Measurements from ENCODE around the gene CLRN1. TPM values are rescaled to one million over a fixed set of nuclear protein-coding genes. Genes with fewer than 3 reads are reported as not detected.

Gene CLRN1
- not detected for total RNA-seq

GRCh38 chr3:150972366-150973071 is at the start of gene CLRN1:
TSS of gene CLRN1 (minus strand) at chr3:150972727. CDS start at chr3:150972708, 19 bp downstream.
- Histone ChIP-seq H3K4me3 (no peak within 1 kb of the TSS), H3K27ac (no peak within 1 kb of the TSS), H3K4me1 (no peaks in the 10 kb centered on the region), H3K36me3 (no peaks in the 10 kb centered on the region), H3K27me3 (no peaks in the 10 kb centered on the region), H3K9me3 (no peaks in the 10 kb centered on the region)
- WGBS, 2 donors, result 62 to 66% methylated on average over 18 of the region's 18 CpGs
- ATAC-seq (ENCODE audit: low FRiP score in 2 of 2) (no peak), DNase-seq (no peak)
- TF ChIP-seq POLR2AphosphoS5 (IDR thresholded peaks at IDR 0.05) (no peak), CTCF (IDR thresholded peaks at IDR 0.05) (no peak), POLR2A (IDR thresholded peaks at IDR 0.05) (no peak), EP300 (IDR thresholded peaks at IDR 0.05) (no peak)

GRCh38 chr3:151016478-151016795 is 43.9 kb upstream of the CLRN1 start:
- no peak overlapping the region for H3K27ac ChIP-seq
- no peaks in the 10 kb centered on the region for H3K27me3 ChIP-seq
- no peak for DNase-seq
- no peak for ATAC-seq (ENCODE audit: low FRiP score in 2 of 2)
- no peak overlapping the region for H3K4me3 ChIP-seq
- no peaks in the 10 kb centered on the region for H3K36me3 ChIP-seq
- H3K9me3 ChIP-seq, result no peaks in the 10 kb centered on the region
- WGBS, 2 donors, result 65 to 81% methylated on average over 2 of the region's 2 CpGs
- H3K4me1 ChIP-seq, result no peaks in the 10 kb centered on the region
- TF ChIP-seq POLR2AphosphoS5 (IDR thresholded peaks at IDR 0.05) (no peak), POLR2A (IDR thresholded peaks at IDR 0.05) (no peak)

GRCh38 chr3:151015767-151016477 is 43.4 kb upstream of the CLRN1 start:
- ATAC-seq (ENCODE audit: low FRiP score in 2 of 2) (no peak), DNase-seq (no peak)
- no peaks in the 10 kb centered on the region for H3K27me3 ChIP-seq
- WGBS, 2 donors, result 59 to 65% methylated on average over 3 of the region's 3 CpGs
- H3K4me3 ChIP-seq, result no peak overlapping the region
- TF ChIP-seq CTCF (IDR thresholded peaks at IDR 0.05), result no peak
- no peak for TF ChIP-seq POLR2A (IDR thresholded peaks at IDR 0.05)
- no peak for TF ChIP-seq POLR2AphosphoS5 (IDR thresholded peaks at IDR 0.05)
- TF ChIP-seq EP300 (IDR thresholded peaks at IDR 0.05), result no peak
- H3K4me1 ChIP-seq, result no peaks in the 10 kb centered on the region
- H3K36me3 ChIP-seq, result no peaks in the 10 kb centered on the region
- H3K27ac ChIP-seq, result no peak overlapping the region
- no peaks in the 10 kb centered on the region for H3K9me3 ChIP-seq

GRCh38 chr3:151015181-151015580 is 42.7 kb upstream of the CLRN1 start:
- Histone ChIP-seq H3K36me3 (no peaks in the 10 kb centered on the region), H3K4me1 (no peaks in the 10 kb centered on the region), H3K4me3 (no peak overlapping the region), H3K27ac (no peak overlapping the region), H3K9me3 (no peaks in the 10 kb centered on the region), H3K27me3 (no peaks in the 10 kb centered on the region)
- TF ChIP-seq CTCF (IDR thresholded peaks at IDR 0.05), result no peak
- TF ChIP-seq POLR2AphosphoS5 (IDR thresholded peaks at IDR 0.05), result no peak
- no peak for DNase-seq
- ATAC-seq (ENCODE audit: low FRiP score in 2 of 2), result no peak
- WGBS, 2 donors, result 80 to 89% methylated on average over 5 of the region's 5 CpGs

GRCh38 chr3:151014501-151015018 is 42.0 kb upstream of the CLRN1 start:
- H3K9me3 ChIP-seq, result no peaks in the 10 kb centered on the region
- 61% methylated on average over 4 of the region's 4 CpGs for WGBS, 2 donors
- no peak for TF ChIP-seq EP300 (IDR thresholded peaks at IDR 0.05)
- TF ChIP-seq POLR2A (IDR thresholded peaks at IDR 0.05), result no peak
- no peak for TF ChIP-seq POLR2AphosphoS5 (IDR thresholded peaks at IDR 0.05)
- no peak for TF ChIP-seq CTCF (IDR thresholded peaks at IDR 0.05)
- H3K4me3 ChIP-seq, result no peak overlapping the region
- ATAC-seq (ENCODE audit: low FRiP score in 2 of 2), result no peak
- H3K4me1 ChIP-seq, result no peaks in the 10 kb centered on the region
- DNase-seq, result no peak
- H3K27me3 ChIP-seq, result no peaks in the 10 kb centered on the region
- H3K36me3 ChIP-seq, result no peaks in the 10 kb centered on the region
- no peak overlapping the region for H3K27ac ChIP-seq
